Measurements from ENCODE around the gene SLC12A6.

Gene SLC12A6

GRCh38 chr15:34259566-34259965 is 78.0 kb downstream of the SLC12A6 start:
- no peak for DNase-seq (ENCODE audit: low spot score)

- no peak for DNase-seq (ENCODE audit: low spot score)
These were observed 79.4 kb downstream of the SLC12A6 start for GRCh38 chr15:34258151-34258550.

GRCh38 chr15:34252545-34252944 is 85.0 kb downstream of the SLC12A6 start:
- no peak for DNase-seq (ENCODE audit: low spot score)

- no peak for DNase-seq (ENCODE audit: low spot score)
These were observed 89.4 kb downstream of the SLC12A6 start for GRCh38 chr15:34248190-34248589.

- DNase-seq (ENCODE audit: low spot score), result no peak
These were observed 91.2 kb downstream of the SLC12A6 start for GRCh38 chr15:34246276-34246976.

GRCh38 chr15:34243226-34243625 is 94.4 kb downstream of the SLC12A6 start:
- DNase-seq (ENCODE audit: low spot score), result no peak

- DNase-seq (ENCODE audit: low spot score), result no peak
These were observed 95.3 kb downstream of the SLC12A6 start for GRCh38 chr15:34242331-34242710.

- peak; percentile 59 for DNase-seq (ENCODE audit: low spot score)
These were observed 95.9 kb downstream of the SLC12A6 start for GRCh38 chr15:34241376-34242330.

GRCh38 chr15:34240537-34240936 is 97.0 kb downstream of the SLC12A6 start:
- no peak for DNase-seq (ENCODE audit: low spot score)

GRCh38 chr15:34239151-34239808 is 98.3 kb downstream of the SLC12A6 start:
- DNase-seq (ENCODE audit: low spot score), result no peak

GRCh38 chr15:34233614-34234013 is 104.0 kb downstream of the SLC12A6 start:
- DNase-seq (ENCODE audit: low spot score), result no peak

GRCh38 chr15:34223904-34224596 is 113.5 kb downstream of the SLC12A6 start:
- no peak for DNase-seq (ENCODE audit: low spot score)

- DNase-seq (ENCODE audit: low spot score), result no peak
These were observed 119.9 kb downstream of the SLC12A6 start for GRCh38 chr15:34217587-34218225.

- DNase-seq (ENCODE audit: low spot score), result no peak
These were observed 120.9 kb downstream of the SLC12A6 start for GRCh38 chr15:34216527-34217270.

GRCh38 chr15:34214135-34214534 is 123.4 kb downstream of the SLC12A6 start:
- DNase-seq (ENCODE audit: low spot score), result peak; percentile 41

- DNase-seq (ENCODE audit: low spot score), result no peak
These were observed 123.9 kb downstream of the SLC12A6 start for GRCh38 chr15:34213690-34214089.

GRCh38 chr15:34209421-34210282 is 127.9 kb downstream of the SLC12A6 start, which contains the start of gene KATNBL1:
Gene KATNBL1 (minus strand): TSS chr15:34210096. CDS start chr15:34163676, 46,420 bp downstream.
- DNase-seq (ENCODE audit: low spot score), result peak; percentile 95

- no peak for DNase-seq (ENCODE audit: low spot score)
These were observed 131.6 kb downstream of the SLC12A6 start for GRCh38 chr15:34206011-34206410.

- no peak for DNase-seq (ENCODE audit: low spot score)
These were observed 133.6 kb downstream of the SLC12A6 start for GRCh38 chr15:34203936-34204335.

- no peak for DNase-seq (ENCODE audit: low spot score)
These were observed 134.3 kb downstream of the SLC12A6 start for GRCh38 chr15:34203305-34203704.
